Measurements from ENCODE around the gene RAP1A. TPM values are rescaled to one million over a fixed set of nuclear protein-coding genes. Genes with fewer than 3 reads are reported as not detected.

Gene RAP1A
- total RNA-seq, 1 experiment from 2014 or later: 26.7 TPM

DNA sequence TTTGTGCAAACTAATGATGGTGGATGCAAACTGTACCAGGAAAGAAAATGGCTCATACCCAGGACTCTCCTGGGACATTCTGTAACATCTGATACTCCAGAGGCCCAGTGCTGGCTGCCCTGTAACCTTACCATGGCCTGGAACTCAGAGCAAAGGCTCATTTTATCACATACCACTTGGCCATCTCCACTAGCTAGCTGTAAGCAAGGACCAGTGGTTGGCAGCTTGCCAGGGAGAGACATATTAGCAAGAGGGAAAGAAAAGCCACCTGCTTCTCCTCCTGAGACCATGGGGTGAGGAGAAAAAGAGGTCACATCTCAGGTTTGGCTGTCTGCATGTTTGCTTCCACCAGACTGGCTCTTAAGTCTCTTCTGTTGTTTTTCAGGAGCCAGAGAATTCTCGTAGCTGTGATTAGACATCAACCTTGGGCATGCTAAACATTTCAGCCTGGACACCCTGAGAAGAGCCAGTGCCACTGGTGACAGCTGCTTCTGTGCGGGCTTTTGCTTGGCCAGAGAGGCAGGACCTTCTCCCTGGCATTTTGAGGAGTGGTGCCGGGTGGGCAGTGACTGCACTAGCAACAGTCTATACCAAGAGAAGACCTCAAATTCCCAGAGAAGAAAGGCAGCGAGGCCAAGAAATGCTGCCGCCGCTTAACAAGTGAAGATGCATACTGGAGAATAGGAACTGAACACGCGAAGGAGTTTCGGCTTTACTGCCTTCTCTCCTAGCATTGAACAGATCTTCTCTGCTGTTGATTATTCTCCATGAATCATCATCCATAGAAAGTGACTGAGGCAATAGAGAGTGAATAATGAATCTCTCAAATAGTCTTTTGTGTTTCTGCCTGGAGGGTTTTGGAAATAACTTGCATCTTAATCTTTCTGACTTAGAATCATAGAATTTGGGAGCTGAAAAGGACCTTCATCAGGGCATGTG lies 126.4 kb downstream of the RAP1A start:
- Mint-ChIP-seq H3K27ac (no peak overlapping the region), H3K4me3 (no peak overlapping the region), H3K36me3 (ENCODE audit: insufficient read depth in 1 of 3, low read depth in 3 of 3) (no peaks in the 10 kb centered on the region; a peak in 1 of 7 replicates), H3K9me3 (no peaks in the 10 kb centered on the region; a peak in 2 of 5 replicates), H3K27me3 (ENCODE audit: low read depth) (peaks cover 30% of the 10 kb centered on the region), H3K4me1 (peaks cover 27 to 32% of the 10 kb centered on the region in 2 experiments)
- WGBS (ENCODE audit: extremely low coverage, insufficient read length, low lambda C conversion rate): no CpG with 5 or more reads among the region's 9 CpGs
- Histone ChIP-seq H2BK20ac (ENCODE audit: low read depth, low read length, poor library complexity, severe bottlenecking) (no peak overlapping the region), H3K18ac (ENCODE audit: insufficient read length, low read depth, low read length) (no peak overlapping the region), H2BK15ac (ENCODE audit: low read depth, low read length) (no peak overlapping the region), H3K79me1 (ENCODE audit: insufficient read depth, low read depth, low read length, poor library complexity, severe bottlenecking) (no peaks in the 10 kb centered on the region), H2AFZ (ENCODE audit: low read length) (no peak overlapping the region), H3K4ac (ENCODE audit: low read depth, low read length) (no peak overlapping the region), H3K23me2 (ENCODE audit: insufficient read length, low read depth, low read length, poor library complexity, severe bottlenecking) (no peaks in the 10 kb centered on the region), H3K4me1 (ENCODE audit: insufficient read depth, low read length) (peaks cover 6% of the 10 kb centered on the region; the same call in 1 of the 2 replicates), H4K91ac (ENCODE audit: insufficient read length, low read depth, low read length) (no peak overlapping the region), H3T11ph (ENCODE audit: low read length) (no peak overlapping the region), H3K27me3 (ENCODE audit: insufficient read depth, low read length) (no peaks in the 10 kb centered on the region), H3K79me2 (ENCODE audit: insufficient read depth, low read length) (no peaks in the 10 kb centered on the region), H2AK5ac (ENCODE audit: insufficient read length, low read length) (no peak overlapping the region), H2BK5ac (ENCODE audit: insufficient read length, low read length) (no peak overlapping the region), H3K23ac (ENCODE audit: insufficient read length, low read depth, low read length) (no peak overlapping the region), H3K9ac (ENCODE audit: extremely low read depth, insufficient read length, low read length) (no peak overlapping the region), H3K27ac (ENCODE audit: insufficient read length, low read depth, low read length) (no peak overlapping the region), H4K20me1 (ENCODE audit: control insufficient read depth, insufficient read depth, insufficient read length) (no peaks in the 10 kb centered on the region), H2BK120ac (ENCODE audit: low read depth, low read length, poor library complexity, severe bottlenecking) (no peak overlapping the region), H3K56ac (ENCODE audit: insufficient read length, low read depth, low read length) (no peak overlapping the region), H2BK12ac (ENCODE audit: insufficient read length, low read depth, low read length) (no peak overlapping the region), H3K9me3 (ENCODE audit: control insufficient read depth, low read depth, low read length) (no peaks in the 10 kb centered on the region), H4K8ac (replicated peaks; ENCODE audit: insufficient read length, low read depth, low read length) (no peak overlapping the region), H3K4me2 (ENCODE audit: insufficient read depth, insufficient read length, low read length) (no peak overlapping the region), H4K5ac (ENCODE audit: insufficient read length, low read depth, low read length) (no peak overlapping the region), H3K14ac (ENCODE audit: insufficient read depth, low read length) (no peak overlapping the region)
- no peak for TF ChIP-seq CTCF (conservative IDR thresholded peaks at IDR 0.05)
- DNase-seq: no peak
